Adrenal gland (tissue), 12 donors: ENCODE measurements around the gene LAMTOR5. TPM values are rescaled to one million over a fixed set of nuclear protein-coding genes. Genes with fewer than 3 reads are reported as not detected.

ENCODE experiments used
- DNase-seq, 7 donors: peaks; one replicate each; pipeline ENCODE4 v3.0.0-alpha.2; 2019 to 2020
- H3K27ac ChIP-seq, 5 donors: fragments of 200-600 bp; sonication (generic) in 4 of 5; 1 replicate in 3 of 5; 2 replicates in 2 of 5; pipeline versions ENCODE4 v1.5.1 to v1.8.0; 2016 to 2020; ENCODE audit warnings: mild to moderate bottlenecking in 1 of 5
- H3K27me3 ChIP-seq: fragments of 200-600 bp; 2 replicates; pipeline ENCODE4 v1.8.0; 2021
- H3K36me3 ChIP-seq, 2 donors: fragments of 200-600 bp; replicated peaks in 1 of 2; 1 replicate in 1 of 2; 2 replicates in 1 of 2; pipeline versions ENCODE4 v1.5.1 to v1.8.0; 2018 to 2022
- H3K4me1 ChIP-seq, 2 donors: fragments of 200-600 bp; replicated peaks in 1 of 2; 1 replicate in 1 of 2; 2 replicates in 1 of 2; pipeline versions ENCODE4 v1.5.1 to v1.8.0; 2018 to 2021
- H3K4me3 ChIP-seq, 4 donors: fragments of 200-600 bp; sonication (generic) in 3 of 4; one replicate each; pipeline ENCODE4 v1.5.1; 2016 to 2018
- H3K9me3 ChIP-seq, 3 donors: fragments of 200-600 bp; sonication (generic) in 1 of 3; replicated peaks in 1 of 3; 1 replicate in 2 of 3; 2 replicates in 1 of 3; pipeline versions ENCODE4 v1.5.1 to v1.8.0; 2016 to 2021
- CTCF ChIP-seq, 6 experiments: fragments of 450-650 bp in 4 of 6; fragments of 200-600 bp in 2 of 6; sonication (generic) in 1 of 6; IDR thresholded peaks; 1 replicate in 5 of 6; 2 replicates in 1 of 6; pipeline versions ENCODE4 v1.5.1 to v1.8.0; 2016 to 2021; ENCODE audit warnings: antibody characterized with exemption in 6 of 6, mild to moderate bottlenecking in 2 of 6, moderate library complexity in 1 of 6
- POLR2A ChIP-seq, 2 donors: fragments of 450-650 bp; IDR thresholded peaks; one replicate each; pipeline ENCODE4 v1.6.1; 2017; ENCODE audit warnings: antibody characterized with exemption in 2 of 2, mild to moderate bottlenecking in 2 of 2, moderate library complexity in 1 of 2
- WGBS, 4 donors: extraction: QIAGEN DNeasy Blood & Tissue Kit in 2 of 4; methylation state at CpG; one replicate each; pipeline versions ENCODE4 v1.1.5 to v1.1.7; 2013 to 2017; 5-methylcytosine and 5-hydroxymethylcytosine counted together
- intact Hi-C, 2 donors: fragments of 100-400 bp; cut with DNase I; formaldehyde crosslinking; loops; one replicate each; pipeline versions ENCODE4 v1.14.1 to v1.15.0; 2022 to 2023
- polyA plus RNA-seq, 3 donors: library from polyadenylated mRNA; stranded (reverse); fragments of 200-250 nt in 2 of 3; fragments of 350-450 nt in 1 of 3; fragmentation: Illumina TruSeq in 1 of 3; extraction: RNeasy Lipid Tissue Mini Kit (QIAGEN cat#74804) in 1 of 3; gene quantifications; one replicate each; pipeline ENCODE4 v1.2.3, GENCODE V29; 2013 to 2014
- total RNA-seq, 9 donors: library from RNA; depleted of rRNA in 4 of 9; stranded (reverse); fragments of >200 nt in 4 of 9; fragments of 120-200 nt in 1 of 9; fragmentation: NEBNext Ultra II Directional in 1 of 9; extraction: Animal tissue kit (Norgen Biotek cat#: 25700) in 1 of 9; gene quantifications; one replicate each; pipeline versions ENCODE4 v1.1.0 to v1.2.4, GENCODE V29; 2013 to 2023
- donor health status: healthy with polysubstance abuse.
- donor health status: Bipolar disorder and iron deficiency.
- donor health status: DM: yes; HTN: yes; CAD: no.
- donor health status: DM: no; HTN: no; CAD: no.
- donor health status: DM: no; HTN: no; CAD: no.
- donor health status: DM: yes; HTN: yes; CAD: no.

Gene LAMTOR5
- total and polyA plus RNA-seq, 12 donors: 81.3 to 299 (median 141) TPM

- Histone ChIP-seq H3K9me3 (no peaks in the 10 kb centered on the region), H3K36me3 (no peaks in the 10 kb centered on the region), H3K27ac (no peak overlapping the region), H3K4me3 (no peak overlapping the region), H3K27me3 (no peaks in the 10 kb centered on the region), H3K4me1 (peaks cover 4 to 18% of the 10 kb centered on the region in 2 donors)
- intact Hi-C loops: no loop called here
- 51 to 74% (median 67%) methylated on average over 6 of the region's 6 CpGs for WGBS, 4 donors
- TF ChIP-seq POLR2A (IDR thresholded peaks at IDR 0.05) (no peak), CTCF (IDR thresholded peaks at IDR 0.05) (no peak)
- no peak for DNase-seq
Measured at GRCh38 chr1:110430366-110430765, 22.9 kb upstream of the LAMTOR5 start.

GRCh38 chr1:110428946-110429345, 21.5 kb upstream of the LAMTOR5 start:
- Histone ChIP-seq H3K27me3 (no peaks in the 10 kb centered on the region), H3K4me1 (peaks cover under 1 to 9% of the 10 kb centered on the region in 2 donors), H3K4me3 (no peak overlapping the region), H3K36me3 (no peaks in the 10 kb centered on the region), H3K9me3 (no peaks in the 10 kb centered on the region), H3K27ac (no peak overlapping the region)
- DNase-seq: no peak
- 73 to 82% (median 74%) methylated on average over 3 to 4 of the region's 4 CpGs for WGBS, 4 donors
- TF ChIP-seq POLR2A (IDR thresholded peaks at IDR 0.05): no peak
- no peak for TF ChIP-seq CTCF (IDR thresholded peaks at IDR 0.05)
- intact Hi-C loops: no loop called here

- H3K4me3 ChIP-seq: no peak overlapping the region
- intact Hi-C loops: no loop called here
- H3K9me3 ChIP-seq: no peaks in the 10 kb centered on the region
- TF ChIP-seq CTCF (IDR thresholded peaks at IDR 0.05): no peak
- no peaks in the 10 kb centered on the region for H3K27me3 ChIP-seq
- 42 to 66% (median 53%) methylated on average over 2 to 4 of the region's 4 CpGs for WGBS, 4 donors
- no peak overlapping the region for H3K27ac ChIP-seq
- no peaks in the 10 kb centered on the region for H3K36me3 ChIP-seq
- no peak for DNase-seq
- H3K4me1 ChIP-seq: no peaks in the 10 kb centered on the region
Measured at GRCh38 chr1:110426854-110427253, 19.4 kb upstream of the LAMTOR5 start.

GRCh38 chr1:110425612-110426152, 18.2 kb upstream of the LAMTOR5 start:
- H3K27me3 ChIP-seq: no peaks in the 10 kb centered on the region
- peak overlapping the region in 1 of 5 donors; percentile 78 for H3K27ac ChIP-seq
- WGBS, 4 donors: 80 to 81% (median 81%) methylated on average over 7 to 9 of the region's 9 CpGs

More at GRCh38 chr1:110425612-110426152, 18.2 kb upstream of the LAMTOR5 start:
- no peaks in the 10 kb centered on the region for H3K9me3 ChIP-seq
- TF ChIP-seq POLR2A (IDR thresholded peaks at IDR 0.05) (no peak), CTCF (IDR thresholded peaks at IDR 0.05) (no peak)
- peaks cover 0 to under 1% of the 10 kb centered on the region in 2 donors for H3K4me1 ChIP-seq
- no peaks in the 10 kb centered on the region for H3K36me3 ChIP-seq
- intact Hi-C loops: no loop called here
- DNase-seq: no peak
- H3K4me3 ChIP-seq: no peak overlapping the region
